ENCODE data around the gene LRRC4C. TPM values are rescaled to one million over a fixed set of nuclear protein-coding genes. Genes with fewer than 3 reads are reported as not detected.
A peak's percentile ranks its signal among the peaks of the same experiment; 100 is the strongest.
"Not testable (repeated sequence)": the region's sequence is repeated elsewhere in the genome, so short reads cannot be mapped to it uniquely, and the experiment has no call there.

The LRRC4C gene
- total RNA-seq, 6 experiments from 2014 or later: 0.25 to 0.43 (median 0.27) TPM

GRCh38 chr11:40542821-40543220 is 916.6 kb downstream of the LRRC4C start:
- WGBS (ENCODE audit: insufficient coverage, low coverage, low lambda C conversion rate, missing lambda C conversion rate): 77% methylated on average over 1 of the region's 1 CpG
- ATAC-seq (no peak), DNase-seq (no peak)
- TF ChIP-seq POLR2A (IDR thresholded peaks at IDR 0.05) (no peak), CTCF (IDR thresholded peaks at IDR 0.05) (no peak)
- H3K36me3 ChIP-seq: no peaks in the 10 kb centered on the region
- H3K4me1 ChIP-seq: no peaks in the 10 kb centered on the region
- intact Hi-C loops (cut with DNase I): no loop called here
- no peak overlapping the region for H3K27ac ChIP-seq
- H3K9me3 ChIP-seq: no peaks in the 10 kb centered on the region
- no peaks in the 10 kb centered on the region for H3K27me3 ChIP-seq
- no peak overlapping the region for H3K4me3 ChIP-seq

- TF ChIP-seq POLR2A (IDR thresholded peaks at IDR 0.05): no peak
- TF ChIP-seq CTCF (IDR thresholded peaks at IDR 0.05): no peak
- intact Hi-C loops (cut with DNase I): no loop called here
- Histone ChIP-seq H3K27ac (no peak overlapping the region), H3K27me3 (no peaks in the 10 kb centered on the region), H3K4me1 (no peaks in the 10 kb centered on the region), H3K4me3 (no peak overlapping the region), H3K9me3 (no peaks in the 10 kb centered on the region), H3K36me3 (no peaks in the 10 kb centered on the region)
- WGBS (ENCODE audit: insufficient coverage, low coverage, low lambda C conversion rate, missing lambda C conversion rate): 90% methylated on average over 3 of the region's 3 CpGs
- DNase-seq (no peak), ATAC-seq (no peak)
Observed at GRCh38 chr11:40537734-40538133, 921.7 kb downstream of the LRRC4C start.

GRCh38 chr11:40522080-40522479 is 937.4 kb downstream of the LRRC4C start:
- H3K4me1 ChIP-seq; intact Hi-C loops (cut with DNase I); H3K36me3 ChIP-seq; H3K27ac ChIP-seq; H3K4me3 ChIP-seq; ATAC-seq; H3K9me3 ChIP-seq; DNase-seq; H3K27me3 ChIP-seq: not testable (repeated sequence)
- WGBS (ENCODE audit: insufficient coverage, low coverage, low lambda C conversion rate, missing lambda C conversion rate): 79% methylated on average over 4 of the region's 6 CpGs

GRCh38 chr11:40517122-40517521 is 942.3 kb downstream of the LRRC4C start:
- H3K4me1 ChIP-seq: peaks cover 0 to 20% (median 8%) of the 10 kb centered on the region in 4 donors
- H3K4me3 ChIP-seq: no peak overlapping the region
- 53% methylated on average over 3 of the region's 3 CpGs for WGBS (ENCODE audit: insufficient coverage, low coverage, low lambda C conversion rate, missing lambda C conversion rate)
- TF ChIP-seq CTCF (IDR thresholded peaks at IDR 0.05) (no peak), POLR2A (IDR thresholded peaks at IDR 0.05) (no peak)
- DNase-seq (no peak), ATAC-seq (peak in 2 of 4 donors; percentile 48 to 56)
- H3K36me3 ChIP-seq: no peaks in the 10 kb centered on the region
- no peak overlapping the region for H3K27ac ChIP-seq
- no peaks in the 10 kb centered on the region for H3K9me3 ChIP-seq
- no peaks in the 10 kb centered on the region for H3K27me3 ChIP-seq
- intact Hi-C loops (cut with DNase I): no loop called here

GRCh38 chr11:40514124-40514523 is 945.3 kb downstream of the LRRC4C start:
- Histone ChIP-seq H3K27ac (peak overlapping the region in 1 of 3 donors; percentile 22), H3K27me3 (no peaks in the 10 kb centered on the region), H3K4me3 (no peak overlapping the region), H3K36me3 (no peaks in the 10 kb centered on the region), H3K4me1 (peaks cover 0 to 20% (median 8%) of the 10 kb centered on the region in 4 donors), H3K9me3 (no peaks in the 10 kb centered on the region)
- intact Hi-C loops (cut with DNase I): no loop called here
- 18% methylated on average over 1 of the region's 1 CpG for WGBS (ENCODE audit: insufficient coverage, low coverage, low lambda C conversion rate, missing lambda C conversion rate)
- no peak for TF ChIP-seq POLR2A (IDR thresholded peaks at IDR 0.05)
- TF ChIP-seq CTCF (IDR thresholded peaks at IDR 0.05): peak; percentile 24 to 56 (median 42)
- ATAC-seq (peak; percentile 91 to 96 (median 94)), DNase-seq (no peak)
